Measurements from ENCODE around the gene SLC38A10. TPM values are rescaled to one million over a fixed set of nuclear protein-coding genes. Genes with fewer than 3 reads are reported as not detected.

The SLC38A10 gene
- total RNA-seq, 1 experiment from 2014 or later, result 109 TPM

DNA sequence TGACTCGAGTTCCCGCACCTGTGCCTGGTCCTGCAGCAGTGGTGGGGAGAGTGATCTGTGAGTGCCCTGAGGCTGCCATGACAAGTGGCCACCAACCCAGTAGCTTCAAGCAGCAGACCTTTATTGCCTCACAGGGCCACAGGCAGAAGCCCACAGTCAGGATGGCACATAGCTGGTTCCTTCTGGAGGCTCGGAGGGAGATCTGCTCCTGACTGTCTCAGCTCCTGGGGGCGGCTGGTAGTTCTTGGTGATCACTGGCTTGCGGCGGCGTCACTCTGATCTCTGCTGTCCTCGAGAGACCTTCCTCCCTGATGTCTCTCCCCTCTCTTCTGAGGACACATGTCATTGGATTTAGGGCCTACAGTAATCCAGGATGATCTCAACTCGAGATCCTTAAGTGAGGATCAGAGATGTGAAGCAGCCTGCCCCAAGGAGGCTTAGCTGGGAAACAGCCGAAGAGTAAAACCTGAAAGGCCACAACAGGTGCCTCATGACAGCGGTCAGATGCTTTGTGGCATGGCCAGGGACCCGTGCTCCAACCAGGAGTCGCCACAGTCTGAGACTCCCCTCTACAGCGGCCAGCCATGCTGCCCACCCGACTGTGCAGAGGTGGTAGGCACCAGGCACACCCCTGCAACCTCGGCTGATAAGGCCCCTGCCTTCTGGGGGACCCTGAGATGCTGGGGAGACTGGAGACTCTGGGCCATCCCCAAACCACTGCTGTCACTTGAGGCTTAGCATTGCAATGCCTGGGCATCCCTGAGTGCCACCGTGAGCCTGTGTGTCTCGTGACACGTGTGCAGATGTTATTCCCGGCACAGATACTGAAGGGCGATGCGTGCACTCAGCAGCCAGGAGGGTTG is 30.0 kb upstream of the SLC38A10 start (continued):
- TF ChIP-seq RAD21 (IDR thresholded peaks at IDR 0.05; ENCODE audit: low read depth) (no peak), ELF1 (IDR thresholded peaks at IDR 0.05; ENCODE audit: borderline replicate concordance, low read depth) (no peak), SIN3A (IDR thresholded peaks at IDR 0.05; ENCODE audit: low read depth) (no peak)

DNA sequence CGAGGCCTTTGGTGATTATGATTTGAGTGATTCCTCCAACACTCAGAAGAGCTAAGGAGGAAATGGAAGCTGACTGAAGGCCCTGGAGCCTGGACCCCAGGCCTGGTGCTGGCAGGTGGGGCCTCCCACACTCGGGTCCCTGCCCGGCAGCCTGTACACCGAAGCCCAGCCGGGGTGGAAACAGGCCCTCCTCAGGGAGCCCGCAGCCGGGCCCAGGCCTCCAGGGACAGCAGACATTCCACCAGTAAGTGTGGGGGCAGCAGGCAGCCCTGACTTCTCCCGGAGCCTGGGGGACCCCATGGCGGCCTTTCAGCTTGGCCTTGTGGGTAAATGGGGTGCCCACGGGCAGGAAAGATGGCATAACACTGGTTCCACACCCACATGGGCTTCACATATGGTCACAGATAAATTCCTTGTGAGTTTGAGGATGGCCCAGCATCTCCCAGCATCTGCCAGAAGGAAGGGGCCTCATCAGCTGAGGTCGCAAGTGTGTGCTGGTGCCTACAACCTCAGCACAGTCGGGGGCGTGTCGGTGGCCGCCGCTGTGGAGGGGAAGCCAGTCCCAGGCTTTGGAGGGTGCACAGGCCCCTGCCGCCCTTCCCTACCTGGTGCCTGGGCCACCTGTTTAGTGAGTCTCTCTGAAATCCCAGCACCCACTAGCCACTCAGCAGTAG is 29.2 kb upstream of the SLC38A10 start:
- H3K27ac ChIP-seq (ENCODE audit: low read depth, low read length), result no peak overlapping the region; the same call in 1 of the 2 replicates
- H3K79me2 ChIP-seq (ENCODE audit: insufficient read depth, low read length), result no peaks in the 10 kb centered on the region
- DNase-seq (ENCODE audit: low read depth, low spot score), result no peak
- no peak overlapping the region for H2AFZ ChIP-seq (ENCODE audit: low read depth, low read length, poor library complexity, severe bottlenecking)
- no peak for TF ChIP-seq CBX3 (IDR thresholded peaks at IDR 0.05; ENCODE audit: low read depth)
- TF ChIP-seq, protein P1, sequence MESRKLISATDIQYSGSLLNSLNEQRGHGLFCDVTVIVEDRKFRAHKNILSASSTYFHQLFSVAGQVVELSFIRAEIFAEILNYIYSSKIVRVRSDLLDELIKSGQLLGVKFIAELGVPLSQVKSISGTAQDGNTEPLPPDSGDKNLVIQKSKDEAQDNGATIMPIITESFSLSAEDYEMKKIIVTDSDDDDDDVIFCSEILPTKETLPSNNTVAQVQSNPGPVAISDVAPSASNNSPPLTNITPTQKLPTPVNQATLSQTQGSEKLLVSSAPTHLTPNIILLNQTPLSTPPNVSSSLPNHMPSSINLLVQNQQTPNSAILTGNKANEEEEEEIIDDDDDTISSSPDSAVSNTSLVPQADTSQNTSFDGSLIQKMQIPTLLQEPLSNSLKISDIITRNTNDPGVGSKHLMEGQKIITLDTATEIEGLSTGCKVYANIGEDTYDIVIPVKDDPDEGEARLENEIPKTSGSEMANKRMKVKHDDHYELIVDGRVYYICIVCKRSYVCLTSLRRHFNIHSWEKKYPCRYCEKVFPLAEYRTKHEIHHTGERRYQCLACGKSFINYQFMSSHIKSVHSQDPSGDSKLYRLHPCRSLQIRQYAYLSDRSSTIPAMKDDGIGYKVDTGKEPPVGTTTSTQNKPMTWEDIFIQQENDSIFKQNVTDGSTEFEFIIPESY (IDR thresholded peaks at IDR 0.05; ENCODE audit: extremely low read depth, insufficient replicate concordance, low read length), result no peak
- TF ChIP-seq EZH2 (IDR thresholded peaks at IDR 0.05), result no peak
- TF ChIP-seq, protein P2, sequence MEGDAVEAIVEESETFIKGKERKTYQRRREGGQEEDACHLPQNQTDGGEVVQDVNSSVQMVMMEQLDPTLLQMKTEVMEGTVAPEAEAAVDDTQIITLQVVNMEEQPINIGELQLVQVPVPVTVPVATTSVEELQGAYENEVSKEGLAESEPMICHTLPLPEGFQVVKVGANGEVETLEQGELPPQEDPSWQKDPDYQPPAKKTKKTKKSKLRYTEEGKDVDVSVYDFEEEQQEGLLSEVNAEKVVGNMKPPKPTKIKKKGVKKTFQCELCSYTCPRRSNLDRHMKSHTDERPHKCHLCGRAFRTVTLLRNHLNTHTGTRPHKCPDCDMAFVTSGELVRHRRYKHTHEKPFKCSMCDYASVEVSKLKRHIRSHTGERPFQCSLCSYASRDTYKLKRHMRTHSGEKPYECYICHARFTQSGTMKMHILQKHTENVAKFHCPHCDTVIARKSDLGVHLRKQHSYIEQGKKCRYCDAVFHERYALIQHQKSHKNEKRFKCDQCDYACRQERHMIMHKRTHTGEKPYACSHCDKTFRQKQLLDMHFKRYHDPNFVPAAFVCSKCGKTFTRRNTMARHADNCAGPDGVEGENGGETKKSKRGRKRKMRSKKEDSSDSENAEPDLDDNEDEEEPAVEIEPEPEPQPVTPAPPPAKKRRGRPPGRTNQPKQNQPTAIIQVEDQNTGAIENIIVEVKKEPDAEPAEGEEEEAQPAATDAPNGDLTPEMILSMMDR (IDR thresholded peaks at IDR 0.05 in 2 of 3, conservative IDR thresholded peaks at IDR 0.05 in 1 of 3; ENCODE audit: borderline replicate concordance in 1 of 3, insufficient read depth in 1 of 3, low read depth in 2 of 3, low read length in 2 of 3), result no peak
- TF ChIP-seq, protein P3, sequence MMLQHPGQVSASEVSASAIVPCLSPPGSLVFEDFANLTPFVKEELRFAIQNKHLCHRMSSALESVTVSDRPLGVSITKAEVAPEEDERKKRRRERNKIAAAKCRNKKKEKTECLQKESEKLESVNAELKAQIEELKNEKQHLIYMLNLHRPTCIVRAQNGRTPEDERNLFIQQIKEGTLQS (IDR thresholded peaks at IDR 0.05), result no peak
- H3K9ac ChIP-seq (ENCODE audit: low read length), result no peak overlapping the region
- H4K20me1 ChIP-seq (ENCODE audit: insufficient read depth), result no peaks in the 10 kb centered on the region
- ChIA-PET POLR2A (no interaction called here), RAD21 (ENCODE audit: low non-redundant PET in 1 of 2, low total read pairs in 2 of 2, uncharacterized antibody in 2 of 2, unreplicated experiment in 2 of 2) (no interaction called here), CTCF (no interaction called here)
- H3K36me3 ChIP-seq (ENCODE audit: control insufficient read depth in 1 of 2, insufficient read depth in 2 of 2, low read length in 2 of 2), result no peaks in the 10 kb centered on the region
- no TSS peak for BruUV-seq (replicated peaks)
- no peaks in the 10 kb centered on the region for H3K27me3 ChIP-seq (ENCODE audit: insufficient read depth, low read length)
- no peaks in the 10 kb centered on the region for H3K9me3 ChIP-seq (ENCODE audit: control insufficient read depth in 1 of 2, insufficient read depth in 1 of 2, low read depth in 1 of 2, low read length in 2 of 2)
- no peak overlapping the region for H3K4me3 ChIP-seq (replicated peaks in 1 of 2; ENCODE audit: low read depth in 1 of 2, low read length in 2 of 2)
- H3K4me2 ChIP-seq (ENCODE audit: low read length), result no peak overlapping the region
- ATAC-seq, result no peak
- intact Hi-C loops (cut with micrococcal nuclease), result no loop called here
- no peaks in the 10 kb centered on the region for H3K9me2 ChIP-seq (ENCODE audit: insufficient read depth)
- H3K4me1 ChIP-seq (ENCODE audit: control insufficient read depth in 1 of 2, insufficient read depth in 2 of 2, low read length in 2 of 2), result peaks cover 21 to 31% of the 10 kb centered on the region in 2 experiments
